ENCODE data around the gene F2RL3.
A peak's percentile ranks its signal among the peaks of the same experiment; 100 is the strongest.

F2RL3 gene

DNA sequence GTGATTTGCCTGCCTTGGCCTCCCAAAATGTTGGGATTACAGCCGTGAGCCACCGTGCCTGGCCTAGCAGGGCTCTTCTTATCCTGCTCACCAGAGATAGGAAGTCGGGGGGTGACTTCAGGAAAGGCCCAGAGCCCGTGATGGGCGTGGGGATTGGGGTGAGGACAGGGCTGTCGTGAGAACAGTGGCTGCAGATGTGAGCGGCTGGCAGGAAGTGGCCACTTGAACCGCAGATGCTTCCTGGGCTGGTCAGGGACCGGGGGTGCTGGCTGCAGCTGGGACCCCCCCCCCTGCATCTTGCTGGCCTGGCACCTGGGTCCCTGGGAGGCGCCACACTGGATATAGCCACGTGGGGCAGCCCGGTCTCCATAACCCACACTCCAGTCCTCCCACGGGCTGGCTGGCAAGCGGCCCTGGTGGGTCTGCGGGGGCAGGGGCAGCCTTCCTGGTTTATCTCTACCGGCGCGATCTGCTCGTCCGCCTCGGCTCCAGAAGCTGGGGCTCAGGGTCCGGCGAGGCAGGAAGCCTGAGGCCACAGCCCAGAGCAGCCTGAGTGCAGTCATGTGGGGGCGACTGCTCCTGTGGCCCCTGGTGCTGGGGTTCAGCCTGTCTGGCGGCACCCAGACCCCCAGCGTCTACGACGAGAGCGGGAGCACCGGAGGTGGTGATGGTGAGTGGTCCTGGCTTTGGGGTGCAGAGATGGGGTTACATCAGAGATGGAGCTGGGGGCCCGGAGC is at the start of gene F2RL3:
Gene F2RL3, plus strand, starts transcription at position 371 of the 737 bp plus-strand sequence. Its CDS starts 191 bp downstream, at position 562.
- no peak for DNase-seq (ENCODE audit: low spot score)
- CTCF ChIA-PET: no interaction called here
- TF ChIP-seq, protein P1, sequence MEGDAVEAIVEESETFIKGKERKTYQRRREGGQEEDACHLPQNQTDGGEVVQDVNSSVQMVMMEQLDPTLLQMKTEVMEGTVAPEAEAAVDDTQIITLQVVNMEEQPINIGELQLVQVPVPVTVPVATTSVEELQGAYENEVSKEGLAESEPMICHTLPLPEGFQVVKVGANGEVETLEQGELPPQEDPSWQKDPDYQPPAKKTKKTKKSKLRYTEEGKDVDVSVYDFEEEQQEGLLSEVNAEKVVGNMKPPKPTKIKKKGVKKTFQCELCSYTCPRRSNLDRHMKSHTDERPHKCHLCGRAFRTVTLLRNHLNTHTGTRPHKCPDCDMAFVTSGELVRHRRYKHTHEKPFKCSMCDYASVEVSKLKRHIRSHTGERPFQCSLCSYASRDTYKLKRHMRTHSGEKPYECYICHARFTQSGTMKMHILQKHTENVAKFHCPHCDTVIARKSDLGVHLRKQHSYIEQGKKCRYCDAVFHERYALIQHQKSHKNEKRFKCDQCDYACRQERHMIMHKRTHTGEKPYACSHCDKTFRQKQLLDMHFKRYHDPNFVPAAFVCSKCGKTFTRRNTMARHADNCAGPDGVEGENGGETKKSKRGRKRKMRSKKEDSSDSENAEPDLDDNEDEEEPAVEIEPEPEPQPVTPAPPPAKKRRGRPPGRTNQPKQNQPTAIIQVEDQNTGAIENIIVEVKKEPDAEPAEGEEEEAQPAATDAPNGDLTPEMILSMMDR (conservative IDR thresholded peaks at IDR 0.05; ENCODE audit: low read depth): no peak
- H3K27ac ChIP-seq: peak within 1 kb of the TSS; percentile 94
- POLR2A ChIA-PET (ENCODE audit: low non-redundant PET): interaction anchor here (0.7 kb wide), 1 partner anchor 98 kb away, joined by 3 read pairs; no protein-coding TSS in a partner anchor

DNA sequence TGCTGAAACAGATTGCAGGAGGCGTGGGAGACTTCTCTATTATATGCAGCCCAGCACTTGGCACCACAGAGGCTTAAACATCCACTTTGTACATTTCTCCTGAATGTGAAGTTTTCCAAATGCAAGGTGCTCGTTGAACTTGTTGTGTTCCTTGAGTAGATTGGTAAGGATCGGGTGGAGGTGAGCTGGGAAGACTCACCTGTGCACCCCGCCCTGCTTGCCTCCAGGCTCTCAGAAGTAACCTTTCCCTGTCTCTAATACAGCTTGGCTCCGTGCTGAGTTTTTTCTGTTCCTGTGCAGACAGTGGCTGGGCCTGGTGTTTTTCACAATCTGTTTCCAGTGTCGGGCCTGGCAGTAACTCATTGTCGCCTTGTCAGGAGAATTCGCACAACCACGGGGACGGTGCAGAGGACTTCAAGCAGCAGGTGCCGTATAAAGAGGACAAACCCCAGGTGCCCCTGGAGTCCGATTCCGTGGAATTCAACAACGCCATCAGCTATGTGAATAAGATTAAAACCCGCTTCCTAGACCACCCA is 47.3 kb upstream of the F2RL3 start:
- no peak for DNase-seq (ENCODE audit: low spot score)
- no peak overlapping the region for H3K27ac ChIP-seq
- POLR2A ChIA-PET (ENCODE audit: low non-redundant PET): no interaction called here
- CTCF ChIA-PET: no interaction called here
- TF ChIP-seq, protein P1 (conservative IDR thresholded peaks at IDR 0.05; ENCODE audit: low read depth): no peak

DNA sequence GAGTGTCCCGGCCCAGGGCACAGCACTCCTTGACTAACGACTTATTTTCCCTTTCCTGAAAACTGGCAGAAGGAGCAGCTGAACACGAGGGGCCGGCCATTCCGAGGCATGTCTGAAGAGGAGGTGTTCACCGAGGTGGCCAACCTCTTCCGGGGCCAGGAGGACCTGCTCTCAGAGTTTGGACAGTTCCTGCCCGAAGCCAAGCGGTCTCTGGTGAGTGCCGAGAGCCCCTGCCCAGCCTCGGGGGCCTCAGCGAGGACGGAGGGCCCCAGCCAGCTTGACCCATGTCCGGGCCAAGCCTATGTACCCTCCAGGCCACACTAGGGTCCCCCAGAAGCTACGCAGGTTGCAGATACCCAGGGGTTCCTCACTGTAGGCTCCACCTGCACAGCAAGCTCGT is 41.9 kb upstream of the F2RL3 start:
- CTCF ChIA-PET: no interaction called here
- H3K27ac ChIP-seq: peak overlapping the region; percentile 18
- TF ChIP-seq, protein P1 (conservative IDR thresholded peaks at IDR 0.05; ENCODE audit: low read depth): no peak
- POLR2A ChIA-PET (ENCODE audit: low non-redundant PET): no interaction called here
- DNase-seq (ENCODE audit: low spot score): no peak

DNA sequence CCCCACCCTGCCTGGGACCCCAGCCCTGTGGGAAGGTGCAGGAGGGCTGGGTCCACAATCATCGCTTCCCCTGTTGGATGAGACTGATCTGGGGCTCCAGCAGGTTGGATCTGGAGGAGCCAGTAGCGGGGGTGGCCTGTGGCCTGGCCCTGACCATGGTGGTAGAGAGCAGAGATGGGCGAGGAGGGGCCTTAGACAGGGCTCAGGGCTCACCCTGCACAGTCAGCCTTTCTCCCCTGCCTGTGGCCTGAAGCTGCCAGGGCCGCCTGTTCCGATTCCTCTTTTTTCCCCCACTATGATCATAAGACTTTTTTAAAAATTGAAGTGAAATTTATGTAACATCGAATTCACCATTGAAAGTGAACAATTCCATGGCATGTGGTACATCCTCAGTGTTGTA is 41.4 kb upstream of the F2RL3 start:
- ChIA-PET CTCF (no interaction called here), POLR2A (ENCODE audit: low non-redundant PET) (no interaction called here)
- TF ChIP-seq, protein P1 (conservative IDR thresholded peaks at IDR 0.05; ENCODE audit: low read depth): no peak
- H3K27ac ChIP-seq: peak overlapping the region; percentile 18
- DNase-seq (ENCODE audit: low spot score): no peak

DNA sequence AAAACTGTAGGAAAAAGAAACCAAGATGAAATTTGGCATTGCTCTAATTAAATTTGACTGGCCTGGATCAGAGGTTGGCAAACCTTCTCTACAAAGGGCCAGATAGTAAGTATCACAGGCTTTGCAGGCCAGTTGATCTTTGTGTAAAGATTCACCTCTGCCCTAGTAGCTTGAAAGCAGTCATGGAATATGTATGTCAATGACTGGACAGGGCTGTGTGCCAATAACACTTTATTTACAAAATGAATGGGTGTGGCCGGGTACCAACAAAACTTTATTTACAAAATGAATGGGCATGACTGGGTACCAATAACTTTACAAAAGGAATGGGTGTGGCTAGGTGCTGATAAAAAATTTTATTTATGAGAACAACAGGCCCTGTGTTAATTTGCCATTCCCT is 39.6 kb upstream of the F2RL3 start:
- ChIA-PET CTCF (interaction anchor here (0.6 to 1.1 kb wide), 3 partner anchors 45 to 109 kb away, joined by 3 to 4 read pairs (median 3); no protein-coding TSS in a partner anchor), POLR2A (ENCODE audit: low non-redundant PET) (no interaction called here)
- DNase-seq (ENCODE audit: low spot score): peak; percentile 27
- no peak overlapping the region for H3K27ac ChIP-seq
- TF ChIP-seq, protein P1 (conservative IDR thresholded peaks at IDR 0.05; ENCODE audit: low read depth): no peak

DNA sequence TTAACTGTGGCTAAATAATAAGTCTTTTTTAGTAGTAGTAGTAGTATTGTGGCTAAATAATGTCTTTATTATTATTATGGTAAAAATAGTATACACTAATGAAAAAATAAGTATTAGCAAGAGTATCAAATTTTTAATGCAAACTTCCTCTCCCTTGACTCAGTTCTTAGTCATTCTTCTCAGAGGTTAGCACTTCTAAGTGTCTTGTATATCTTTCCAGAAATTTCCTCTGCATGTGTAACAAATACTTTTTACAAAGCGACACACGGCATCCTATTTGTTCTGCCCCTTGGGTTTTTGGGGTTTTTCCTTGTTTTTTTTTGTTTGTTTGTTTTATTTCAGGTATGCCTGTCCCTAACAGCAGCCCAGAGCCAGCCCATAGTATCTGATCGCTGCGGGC is 38.7 kb upstream of the F2RL3 start:
- no peak overlapping the region for H3K27ac ChIP-seq
- TF ChIP-seq, protein P1 (conservative IDR thresholded peaks at IDR 0.05; ENCODE audit: low read depth): no peak
- CTCF ChIA-PET: interaction anchor here (1.1 kb wide), 1 partner anchor 78 kb away, joined by 4 read pairs; no protein-coding TSS in a partner anchor
- POLR2A ChIA-PET (ENCODE audit: low non-redundant PET): no interaction called here
- DNase-seq (ENCODE audit: low spot score): no peak

Measured in RWPE1 (cell line).